GM18498 (cell line): ENCODE data around the gene LSM12.

Experiments used
- ATAC-seq: cut with Tn5 transposase; IDR thresholded peaks from one replicate; pipeline ENCODE4 v1.9.1; 2021; ENCODE audit warnings: mild to moderate bottlenecking, moderate library complexity; ENCODE audit not compliant: unreplicated experiment

The LSM12 gene

DNA sequence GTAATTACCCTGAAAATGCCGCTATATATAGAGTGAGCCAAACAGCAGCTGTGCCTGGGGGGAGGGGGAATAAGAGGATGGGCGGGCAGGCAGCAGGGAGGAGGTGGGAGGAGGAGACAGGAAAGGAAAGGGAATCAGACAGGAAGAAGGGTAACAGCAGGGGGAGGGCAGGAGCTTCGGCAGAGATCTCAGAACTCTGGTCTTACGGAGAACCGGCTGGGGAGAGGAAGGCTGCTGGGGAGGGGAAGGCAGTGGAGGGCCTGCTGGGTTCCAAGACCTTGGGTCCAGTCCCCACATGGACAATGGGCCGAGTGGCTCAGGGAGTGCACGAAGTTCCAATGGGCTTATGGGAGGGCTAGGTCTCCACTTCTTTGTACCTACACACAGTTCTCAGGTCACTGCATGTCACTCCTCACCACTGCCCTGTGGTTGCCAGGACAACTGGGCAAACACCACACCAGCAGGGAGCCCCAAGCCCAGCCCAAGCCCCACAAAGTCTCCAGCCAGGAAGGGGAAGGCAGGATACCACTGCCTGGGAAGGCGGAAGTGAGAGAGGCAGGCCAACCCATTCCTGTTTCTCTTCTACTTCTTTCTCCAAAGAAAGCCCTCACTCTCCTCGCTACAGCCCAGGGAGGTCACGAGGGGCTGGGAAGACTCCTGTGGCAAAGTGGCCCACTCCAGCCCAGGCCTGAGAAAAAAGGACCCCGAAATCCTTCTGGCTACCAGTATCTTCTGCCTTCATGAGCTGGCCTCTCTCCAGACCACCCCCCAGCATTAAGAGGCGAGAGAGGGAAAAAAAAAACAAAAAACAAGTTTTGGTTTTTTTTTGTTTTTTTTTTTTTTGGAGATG is 29.4 kb upstream of the LSM12 start:
- no peak for ATAC-seq

DNA sequence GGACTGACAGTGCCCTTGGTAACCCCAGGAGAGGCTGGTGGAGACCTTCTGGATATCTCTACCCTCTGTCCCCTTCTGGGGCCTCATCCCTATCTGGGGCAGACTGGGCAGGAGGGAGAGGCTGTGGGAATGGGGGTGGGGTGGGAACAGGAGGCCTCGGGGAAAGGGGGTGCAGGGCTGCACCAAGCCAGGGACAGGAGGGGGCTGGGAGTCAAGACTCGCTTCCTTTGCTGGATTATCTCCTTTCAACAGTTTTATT is 28.8 kb upstream of the LSM12 start:
- ATAC-seq, result no peak

DNA sequence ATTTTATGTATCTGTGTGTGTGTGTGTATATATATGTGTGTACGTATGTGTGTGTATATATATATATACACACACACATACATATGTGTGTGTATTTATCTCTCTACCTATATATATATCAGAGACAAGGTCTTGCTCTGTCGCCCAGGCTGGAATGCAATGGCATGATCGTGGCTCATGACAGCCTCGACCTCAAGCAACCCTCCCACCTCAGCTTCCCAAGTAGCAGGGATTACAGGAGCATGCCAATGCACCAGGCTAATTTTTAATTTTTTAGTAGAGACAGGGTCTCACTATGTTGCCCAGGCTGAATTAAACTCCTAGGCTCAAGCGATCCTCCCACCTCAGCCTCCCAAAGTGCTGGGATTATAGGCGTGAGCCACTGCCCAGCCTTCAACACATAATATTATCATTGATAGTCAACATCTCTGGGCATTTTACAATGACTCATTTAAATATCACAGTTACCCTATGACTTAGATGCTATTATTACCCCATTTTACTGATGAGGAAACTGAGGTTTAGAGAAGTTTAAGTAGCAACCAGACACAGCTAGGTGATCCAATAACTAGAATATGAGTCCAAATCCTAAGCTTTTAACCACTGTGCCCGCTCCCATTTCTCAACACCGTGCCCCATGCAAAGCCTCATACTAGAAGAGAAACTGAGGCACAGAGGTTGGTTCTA is 28.4 kb upstream of the LSM12 start:
- ATAC-seq, result no peak

DNA sequence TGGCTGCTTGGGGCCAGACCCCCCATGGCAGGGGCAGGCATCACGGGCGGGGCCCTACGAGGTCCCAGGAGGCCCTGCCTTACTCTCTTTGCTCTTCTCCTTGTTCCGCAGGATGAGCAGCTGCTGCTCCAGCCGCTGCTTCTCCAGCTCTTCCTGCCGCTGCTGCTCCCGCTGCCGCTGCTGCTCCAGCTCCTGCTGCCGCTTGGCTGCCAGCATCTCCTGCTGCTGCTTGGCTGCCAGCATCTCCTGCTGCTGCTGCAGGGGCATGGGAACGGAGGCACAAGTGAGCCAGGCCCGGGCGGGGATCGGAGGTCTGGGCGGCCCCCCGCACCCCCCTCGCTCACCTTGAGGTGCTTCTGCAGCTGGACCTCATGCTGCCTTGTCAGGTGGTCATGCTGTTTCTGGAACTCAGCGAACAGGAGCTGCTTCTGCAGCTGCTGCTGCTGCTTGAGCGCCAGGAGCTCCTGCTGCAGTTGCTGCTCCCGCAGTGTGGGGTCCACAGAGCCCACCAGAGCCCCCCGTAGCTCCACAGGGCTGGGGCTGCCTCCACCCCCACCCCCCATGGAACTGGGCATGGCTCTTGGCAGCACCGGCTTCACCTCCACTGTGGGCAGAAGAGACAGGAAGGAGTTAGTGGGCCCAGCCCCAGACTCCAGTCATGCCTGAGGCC is 26.9 kb upstream of the LSM12 start:
- no peak for ATAC-seq

DNA sequence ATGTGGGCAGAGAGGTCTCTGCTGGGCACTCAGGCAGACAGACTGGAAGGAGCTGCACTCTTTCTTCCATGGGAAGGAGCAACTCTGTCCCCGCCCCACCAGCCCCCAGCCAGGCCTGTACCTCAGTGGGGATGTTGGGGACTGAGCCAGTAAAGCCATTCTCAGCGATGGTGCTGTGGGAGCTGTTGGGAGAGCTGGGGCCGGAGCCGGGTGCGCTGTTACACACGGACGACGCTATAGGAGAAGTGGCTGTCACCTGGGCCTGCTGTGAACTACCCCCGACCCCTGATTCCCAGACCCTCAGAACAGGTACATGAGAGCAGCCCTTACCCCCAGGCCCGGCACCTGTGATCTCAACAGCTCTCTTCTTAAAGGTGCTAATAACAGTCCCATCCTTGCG is 25.6 kb upstream of the LSM12 start:
- no peak for ATAC-seq

DNA sequence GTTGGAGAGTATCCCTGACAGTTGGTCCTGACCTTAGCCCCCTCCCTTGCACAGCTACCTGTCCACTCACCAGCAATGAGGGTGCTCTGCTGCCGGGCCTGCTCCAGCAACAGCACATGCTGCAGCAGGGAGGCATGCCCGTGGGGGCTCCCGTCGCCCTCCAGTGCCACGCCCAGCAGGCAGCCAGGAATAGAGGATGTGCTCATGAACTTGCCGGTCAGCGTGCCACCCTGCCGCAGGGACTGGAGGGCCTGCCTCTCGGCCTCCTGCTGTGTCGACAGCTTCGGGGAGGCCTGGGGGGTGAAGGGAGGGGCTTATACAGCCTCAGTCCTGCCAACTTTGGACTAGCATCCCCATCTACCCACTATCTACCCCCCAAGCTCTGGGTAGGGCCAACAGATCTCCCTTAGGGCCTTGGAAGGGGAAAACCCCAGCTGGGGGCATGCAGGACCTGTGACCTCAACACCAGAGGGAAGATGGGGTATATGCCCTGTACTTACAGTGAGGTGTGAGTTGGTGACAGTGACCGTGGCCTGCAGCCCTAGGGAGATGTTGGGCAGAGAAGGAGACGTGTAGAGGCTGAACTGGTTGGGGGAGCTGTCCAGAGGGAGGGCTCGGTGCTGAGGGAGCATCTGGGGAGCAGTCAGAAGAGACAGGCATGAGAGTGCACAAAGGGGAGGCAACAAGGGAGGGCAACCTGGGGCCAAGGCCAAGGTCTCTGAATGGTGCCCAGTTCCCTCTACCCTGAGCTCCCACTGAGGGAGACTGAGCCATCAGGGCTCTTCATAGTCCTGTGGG is 24.9 kb upstream of the LSM12 start:
- no peak for ATAC-seq

DNA sequence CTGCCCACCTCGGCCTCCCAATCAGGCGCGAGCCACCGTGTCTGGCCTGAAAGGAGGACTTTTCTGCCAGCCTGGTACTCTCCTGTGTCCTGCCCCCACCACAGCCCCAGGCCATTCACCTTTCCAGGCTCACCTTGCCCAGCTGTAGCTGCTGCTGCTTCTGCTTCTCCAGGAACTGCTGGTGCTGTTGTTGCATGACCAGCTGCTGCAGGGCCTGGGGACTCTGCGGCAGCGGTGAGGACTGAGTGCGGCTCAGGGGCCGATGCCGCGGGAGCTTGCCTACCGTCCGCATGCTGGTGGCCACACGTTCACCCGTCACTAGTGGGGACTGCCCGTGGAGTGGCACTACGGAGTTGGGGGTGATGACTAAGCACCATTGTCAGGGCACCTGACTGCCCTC is 21.8 kb upstream of the LSM12 start:
- no peak for ATAC-seq

DNA sequence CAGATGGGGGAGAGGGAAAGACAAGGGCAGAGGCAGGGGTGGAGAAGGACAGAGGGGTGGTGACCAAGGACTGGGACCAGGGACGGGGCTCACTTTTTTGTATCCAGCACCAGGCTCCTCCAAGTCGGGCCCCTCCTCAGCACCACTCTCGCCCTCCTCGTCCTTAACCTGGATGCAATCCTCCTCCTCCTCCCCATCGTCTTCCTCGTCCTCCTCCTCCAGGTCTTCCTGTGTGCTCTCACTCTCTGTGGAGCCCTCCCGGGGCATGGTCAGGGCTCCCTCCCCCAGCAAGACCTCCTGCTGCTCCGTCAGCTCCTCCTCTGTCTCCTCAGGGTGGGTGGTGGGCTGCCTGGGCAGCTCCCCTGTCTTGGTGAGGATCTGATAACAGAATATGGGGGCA is 20.8 kb upstream of the LSM12 start:
- ATAC-seq, result no peak

DNA sequence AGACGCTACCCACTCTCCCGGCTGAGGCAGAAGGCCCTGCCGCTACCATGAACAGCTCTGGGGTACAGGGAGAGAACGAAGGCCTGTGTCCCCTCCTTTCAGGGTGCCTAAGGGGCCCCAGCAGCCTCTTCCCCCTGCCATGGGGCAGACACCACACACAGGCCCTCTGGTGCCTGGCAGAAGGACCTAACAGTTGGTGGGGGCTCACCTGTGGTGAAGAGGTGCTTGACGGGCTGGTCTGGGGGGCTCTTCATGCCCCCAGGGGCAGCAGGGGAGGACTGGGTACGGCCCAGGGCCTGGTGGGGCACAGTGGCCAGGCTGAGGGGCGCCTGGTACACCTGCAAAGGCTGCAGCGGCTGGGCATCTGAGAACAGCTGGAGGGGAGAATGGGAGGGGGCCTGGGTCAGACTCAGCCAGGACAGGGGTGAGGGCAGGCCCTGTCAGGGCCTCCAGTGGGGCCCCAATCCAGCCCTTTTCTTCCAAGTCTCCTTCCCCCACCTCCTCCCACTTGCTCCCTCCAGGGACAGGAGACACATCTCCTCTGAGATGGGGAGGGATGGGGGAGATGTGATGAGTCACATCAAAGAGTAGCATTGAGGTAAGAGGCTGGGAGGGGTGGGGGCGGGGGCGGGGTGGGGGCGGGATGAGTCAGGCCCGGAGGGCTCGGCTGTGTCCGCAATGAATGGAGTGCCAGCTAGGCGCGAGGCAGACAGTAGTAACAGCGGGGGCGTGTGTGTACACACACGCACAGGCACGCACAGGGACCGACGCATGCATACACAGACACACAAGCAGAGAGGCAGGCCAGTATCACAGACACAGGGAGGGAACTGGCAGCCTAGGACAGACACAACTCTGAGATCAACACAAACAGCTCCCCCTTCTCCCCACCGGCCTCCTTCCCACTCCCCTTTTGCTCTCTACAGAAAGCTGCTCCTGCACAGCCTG is 20.2 kb upstream of the LSM12 start:
- no peak for ATAC-seq

DNA sequence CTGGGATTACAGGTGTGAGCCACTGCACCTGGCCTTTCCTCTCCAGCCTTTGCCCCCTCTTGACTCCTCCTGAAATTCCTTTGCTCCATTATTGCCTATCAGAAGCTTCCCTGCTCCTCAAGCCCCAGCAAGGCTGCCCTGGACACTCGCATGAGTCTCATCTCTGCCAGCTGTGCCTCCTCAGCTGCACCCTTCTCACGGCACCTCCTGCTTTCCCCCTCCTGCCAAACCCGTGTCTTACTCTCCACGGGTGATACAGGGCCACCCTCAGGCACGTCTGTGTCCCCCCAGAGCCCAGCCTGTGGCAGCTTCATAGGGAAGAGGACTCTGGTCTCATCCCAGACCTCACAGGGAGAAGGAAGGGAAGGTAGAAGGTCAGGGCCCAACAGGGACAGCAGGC is 19.4 kb upstream of the LSM12 start:
- ATAC-seq, result no peak

DNA sequence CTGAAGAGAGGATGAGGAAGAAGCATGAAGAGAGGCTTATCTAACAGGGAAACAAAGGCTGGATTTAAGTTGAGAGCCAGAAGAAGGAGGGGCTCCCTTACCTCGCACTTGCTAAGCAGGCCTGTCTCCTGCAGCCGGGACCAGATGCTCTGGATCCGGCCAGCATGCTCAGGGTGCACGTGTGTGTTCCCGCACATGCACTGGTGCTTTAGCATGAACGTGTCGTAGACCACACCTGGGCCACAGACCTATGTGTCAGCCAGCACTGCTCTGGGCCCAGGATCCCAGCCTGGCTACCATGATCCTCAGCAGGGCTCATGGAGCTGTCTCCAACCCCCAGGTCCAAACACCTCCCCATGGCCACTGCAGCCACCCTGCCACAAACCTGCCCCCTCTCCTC is 18.4 kb upstream of the LSM12 start:
- ATAC-seq, result no peak

DNA sequence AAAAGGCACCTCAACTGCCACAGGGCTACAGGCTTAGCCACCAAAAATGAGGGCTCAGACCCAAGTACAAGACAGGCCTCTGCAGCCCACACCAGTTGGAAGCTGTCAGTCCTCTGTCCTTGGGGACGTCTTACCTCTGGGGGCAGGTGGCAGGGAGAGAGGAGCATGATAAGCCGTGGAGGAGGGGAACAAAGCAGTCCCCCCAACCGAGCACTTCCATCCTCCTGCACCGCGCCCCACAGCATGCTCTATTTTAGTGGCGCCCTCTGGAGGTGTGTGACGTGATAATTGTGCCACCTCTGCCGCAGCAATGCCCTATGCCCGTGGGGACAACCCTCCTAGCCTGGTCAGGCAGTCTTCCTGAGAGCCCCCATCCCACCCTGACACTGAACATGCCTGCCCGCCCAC is 17.7 kb upstream of the LSM12 start:
- no peak for ATAC-seq

DNA sequence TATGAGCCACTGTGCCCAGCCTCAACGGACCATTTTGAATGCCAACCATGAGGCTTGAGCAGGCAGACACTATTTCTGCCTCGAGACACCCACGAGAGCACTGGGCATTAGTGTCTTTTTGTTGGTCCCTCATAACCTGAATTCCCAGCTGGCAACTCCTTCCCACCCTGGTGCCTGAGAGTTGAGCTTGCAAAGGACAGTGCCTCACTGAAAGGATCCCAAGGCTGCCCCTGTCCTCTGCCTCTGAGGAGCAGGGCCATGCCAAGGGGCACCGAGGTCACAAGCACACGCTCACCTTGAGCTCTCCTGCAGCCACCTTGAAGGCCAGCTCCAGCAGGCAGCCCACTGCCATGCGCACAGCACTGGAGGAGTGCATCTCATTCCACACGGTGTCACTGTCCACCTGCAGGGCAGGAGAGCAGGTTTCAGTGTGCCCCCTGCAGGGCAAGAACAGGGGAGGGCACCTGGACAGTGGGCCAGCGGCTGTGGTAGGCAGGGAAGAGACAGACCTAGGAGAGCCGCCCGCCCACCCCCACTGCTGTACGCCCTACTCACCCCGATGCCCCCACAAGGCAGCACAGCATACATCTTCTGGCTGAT is 16.9 kb upstream of the LSM12 start:
- ATAC-seq, result no peak

DNA sequence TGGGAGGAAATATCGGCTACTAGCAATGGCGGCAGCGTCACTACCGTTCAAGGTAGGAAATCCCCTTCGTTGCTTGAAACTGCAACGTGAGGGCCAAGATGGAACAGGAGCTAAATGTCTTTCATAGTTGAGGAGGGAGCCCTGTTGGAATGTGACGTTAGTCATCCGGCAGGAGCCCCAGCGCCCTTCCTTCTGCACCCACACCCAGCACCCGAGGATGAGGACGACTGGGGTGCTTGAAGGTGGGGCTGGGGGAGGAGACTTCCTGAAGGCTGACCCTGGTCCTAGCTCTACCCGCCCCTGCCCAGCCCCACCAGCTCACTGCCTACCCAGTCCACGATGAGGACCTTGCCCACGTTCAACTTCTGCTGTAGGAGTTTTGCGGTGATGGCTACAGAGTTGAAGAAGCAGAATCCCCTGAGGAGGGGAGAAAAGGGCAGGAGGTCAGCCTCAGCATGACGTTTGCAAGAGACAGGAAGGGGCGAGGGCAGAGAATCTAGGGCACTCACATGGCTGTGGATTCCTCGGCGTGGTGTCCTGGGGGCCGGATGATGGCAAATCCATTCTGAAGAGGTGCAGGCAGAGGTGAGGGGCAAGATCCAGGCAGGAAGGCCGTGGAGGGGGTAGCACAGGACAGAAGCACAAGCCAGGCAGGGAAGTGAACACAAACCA is 15.9 kb upstream of the LSM12 start:
- ATAC-seq, result no peak

DNA sequence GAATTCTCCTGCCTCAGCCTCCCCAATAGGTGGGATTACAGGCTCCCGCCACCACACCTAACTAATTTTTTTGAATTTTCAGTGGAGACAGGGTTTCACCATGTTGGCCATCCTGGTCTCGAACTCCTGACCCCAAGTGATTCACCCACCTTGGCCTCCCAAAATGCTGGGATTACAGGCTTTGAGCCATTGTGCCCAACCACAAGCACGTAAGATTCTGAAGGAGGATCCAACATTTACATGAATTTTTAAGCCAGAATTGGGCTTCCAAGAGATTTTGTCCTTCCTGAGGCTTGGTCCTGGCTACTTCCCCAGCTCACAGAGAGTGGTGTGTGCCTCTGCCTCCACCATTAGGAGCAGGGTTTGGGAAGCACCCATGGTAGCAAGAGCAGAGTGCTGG is 15.2 kb upstream of the LSM12 start:
- ATAC-seq, result no peak

DNA sequence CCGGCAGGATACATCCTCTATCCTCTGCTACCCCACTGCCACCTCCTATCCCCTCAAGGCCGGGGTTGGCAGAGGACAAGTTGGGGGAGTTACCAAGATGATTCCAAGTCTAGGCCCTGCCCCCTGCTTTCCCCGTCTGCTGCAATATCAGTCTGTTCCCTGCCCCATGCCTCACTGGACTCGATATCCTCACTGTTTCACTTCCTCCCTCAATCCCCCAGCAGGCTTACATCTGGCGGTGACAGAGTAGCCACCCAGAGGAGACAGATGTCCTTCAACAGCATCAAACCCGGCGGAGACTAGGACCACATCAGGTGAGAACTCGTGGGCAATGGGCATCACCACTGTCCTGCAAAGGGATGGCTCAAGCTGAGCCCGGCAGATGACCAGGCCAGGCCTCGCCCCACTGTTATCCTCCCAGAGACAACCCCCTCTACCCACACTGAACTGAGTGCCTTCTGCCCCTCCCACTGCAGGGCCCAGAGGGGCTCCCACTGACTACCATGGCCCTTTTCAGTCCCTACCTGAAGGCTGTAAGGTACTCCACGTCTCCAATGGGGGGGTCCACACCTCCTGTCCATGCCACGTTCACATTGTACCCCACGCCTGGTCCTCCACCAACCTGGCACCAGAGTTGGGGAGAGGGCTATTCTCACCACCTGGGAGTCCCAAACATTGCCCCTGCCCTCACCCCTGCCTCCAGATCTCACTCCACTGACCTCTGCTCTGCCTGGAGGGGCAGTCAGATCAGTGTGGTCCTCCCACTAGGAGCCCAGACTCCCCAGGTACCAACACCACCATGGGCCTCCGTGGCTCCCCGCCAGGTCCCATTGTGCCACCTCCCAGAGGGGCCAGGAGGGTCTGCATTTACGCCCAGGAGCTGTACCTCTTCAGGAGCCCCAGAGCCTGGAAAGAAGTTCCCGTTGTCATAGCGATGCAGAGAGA is 13.7 kb upstream of the LSM12 start:
- no peak for ATAC-seq

DNA sequence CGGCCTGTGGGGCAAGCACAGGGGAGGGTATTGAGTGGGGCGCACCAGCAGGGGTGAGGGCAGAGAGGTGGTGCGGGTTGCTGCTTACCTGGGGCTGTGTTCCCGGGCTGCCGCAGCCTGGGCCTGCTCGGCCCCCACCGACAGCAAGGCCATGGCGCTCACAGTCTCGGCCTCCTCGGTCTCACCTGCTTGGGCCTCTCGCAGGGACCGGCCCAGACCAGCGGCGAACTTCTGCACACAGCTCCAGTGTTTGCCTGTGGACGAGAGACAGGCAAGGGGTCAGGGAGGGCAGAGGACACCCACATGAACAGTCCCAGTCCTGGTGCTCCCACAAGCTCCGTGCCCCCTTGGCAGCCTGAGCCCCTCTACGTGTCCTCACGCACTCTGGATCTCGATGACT is 11.9 kb upstream of the LSM12 start:
- ATAC-seq, result no peak

DNA sequence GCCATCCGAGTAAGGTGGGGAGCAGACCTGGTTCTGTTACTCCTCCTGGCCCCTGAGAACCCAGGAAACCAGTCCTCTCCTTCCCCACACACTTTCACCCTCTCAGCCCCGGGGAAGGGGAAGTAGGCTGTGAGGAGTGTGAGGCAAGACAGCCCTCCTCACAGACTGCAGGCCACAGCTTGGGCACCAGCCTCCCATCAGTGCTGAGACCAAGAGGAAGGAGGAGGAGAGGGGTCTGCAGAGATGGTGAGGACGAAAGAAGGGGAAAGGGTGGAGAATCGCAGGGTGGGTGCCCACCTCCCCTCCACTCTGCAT is 11.1 kb upstream of the LSM12 start:
- no peak for ATAC-seq
